HepG2 (cell line): ENCODE measurements around the gene IQCM. TPM values are rescaled to one million over a fixed set of nuclear protein-coding genes. Genes with fewer than 3 reads are reported as not detected.

ENCODE experiments used
- ATAC-seq: fragments of 200-7000 bp; cut with Tn5 transposase; 3 replicates; pipeline ENCODE4 v1.9.1; 2020; ENCODE audit warnings: mild to moderate bottlenecking, moderate library complexity
- BruUV-seq: library from RNA; stranded (reverse); fragments of 400-500 nt; replicated peaks from 2 replicates; lab custom pipeline; 2021; lab: Mats Ljungman, UMichigan
- CTCF ChIA-PET: fragments of 300-600 bp; formaldehyde crosslinking; extraction: SDS; loops from one replicate; lab custom pipeline; 2021; ENCODE audit warnings: low total read pairs, inconsistent platforms, low intra/inter-chr PET ratio; lab: Yijun Ruan, JAX
- POLR2A ChIA-PET: fragments of 350-600 bp; sonication (Branson Sonifier 250); formaldehyde crosslinking; loops from one replicate; lab custom pipeline; 2020; ENCODE audit warnings: antibody characterized with exemption, inconsistent platforms; lab: Yijun Ruan, JAX
- DNase-seq: peaks from one replicate; pipeline ENCODE4 v3.0.0-alpha.2; 2015; ENCODE audit warnings: low spot score
- FAIRE-seq: peaks from 3 replicates; lab custom pipeline; 2011; peaks lifted over from hg19 to GRCh38; lab: Jason Lieb, UNC
- H2AFZ ChIP-seq: one replicate; pipeline ENCODE4 v1.6.1; 2011; ENCODE audit warnings: low read length, inconsistent platforms
- H3K27ac ChIP-seq: fragments of 300-600 bp; 3 replicates; pipeline ENCODE4 v1.8.0; 2011; ENCODE audit warnings: mixed run types, mild to moderate bottlenecking, mixed read lengths, low read length, inconsistent platforms; ENCODE audit not compliant: insufficient read depth; ENCODE audit errors: extremely low read length
- H3K27me3 ChIP-seq, 2 experiments: fragments of 200-600 bp in 1 of 2; 2 replicates in 1 of 2; 3 replicates in 1 of 2; pipeline versions ENCODE4 v1.6.0 to v1.8.0; 2011; ENCODE audit warnings: low read length in 2 of 2, mild to moderate bottlenecking in 2 of 2, moderate library complexity in 2 of 2, inconsistent platforms in 1 of 2; ENCODE audit not compliant: insufficient read depth in 2 of 2, control insufficient read depth in 1 of 2
- H3K36me3 ChIP-seq, 2 experiments: fragments of 200-600 bp in 1 of 2; replicated peaks in 1 of 2; 2 replicates in 1 of 2; 3 replicates in 1 of 2; pipeline versions ENCODE4 v1.5.1 to v1.8.0; 2011; ENCODE audit warnings: low read length in 2 of 2, inconsistent platforms in 1 of 2; ENCODE audit not compliant: insufficient read depth in 2 of 2, control insufficient read depth in 1 of 2
- H3K4me1 ChIP-seq: 2 replicates; pipeline ENCODE4 v1.5.1; 2012; ENCODE audit warnings: low read length, inconsistent platforms; ENCODE audit not compliant: insufficient read depth
- H3K4me2 ChIP-seq: 2 replicates; pipeline ENCODE4 v1.6.0; 2011; ENCODE audit warnings: low read depth, low read length, inconsistent platforms
- H3K4me3 ChIP-seq, 3 experiments: fragments of 200-600 bp in 1 of 3; sonication (generic), shearing (Covaris generic) in 1 of 3; replicated peaks in 1 of 3; 2 replicates each; pipeline ENCODE4 v1.5.1; 2011 to 2016; ENCODE audit warnings: low read length in 3 of 3, inconsistent platforms in 2 of 3, low read depth in 2 of 3, mild to moderate bottlenecking in 2 of 3, control low read depth in 1 of 3, mixed read lengths in 1 of 3; ENCODE audit not compliant: insufficient read depth in 1 of 3
- H3K79me2 ChIP-seq: one replicate; pipeline ENCODE4 v1.6.1; 2011; ENCODE audit warnings: low read length, inconsistent platforms; ENCODE audit not compliant: insufficient read depth
- H3K9ac ChIP-seq: 2 replicates; pipeline ENCODE4 v1.6.0; 2011; ENCODE audit warnings: mild to moderate bottlenecking, low read depth, low read length, inconsistent platforms; ENCODE audit not compliant: insufficient read depth
- H3K9me3 ChIP-seq: 2 replicates; pipeline ENCODE4 v1.5.1; 2012; ENCODE audit warnings: mild to moderate bottlenecking, low read length
- H4K20me1 ChIP-seq: 2 replicates; pipeline ENCODE4 v1.6.0; 2011; ENCODE audit warnings: inconsistent platforms, mild to moderate bottlenecking, low read length, moderate library complexity; ENCODE audit not compliant: insufficient read depth
- ADNP ChIP-seq: sonication (generic); formaldehyde crosslinking; IDR thresholded peaks from 2 replicates; pipeline ENCODE4 v1.4.0; 2020; ENCODE audit warnings: missing genetic modification reagents
- BRCA1 ChIP-seq: sonication (generic); formaldehyde crosslinking; IDR thresholded peaks from 2 replicates; pipeline ENCODE4 v1.4.0; 2020; ENCODE audit warnings: missing genetic modification reagents
- CAMTA2 ChIP-seq: sonication (generic); formaldehyde crosslinking; IDR thresholded peaks from 2 replicates; pipeline ENCODE4 v1.4.0; 2020; ENCODE audit warnings: mild to moderate bottlenecking, missing genetic modification reagents, borderline replicate concordance
- CENPX ChIP-seq: sonication (generic); formaldehyde crosslinking; IDR thresholded peaks from 2 replicates; pipeline ENCODE4 v1.9.0; 2021; ENCODE audit warnings: mild to moderate bottlenecking, missing genetic modification reagents, moderate library complexity
- JUN ChIP-seq: sonication (generic); formaldehyde crosslinking; IDR thresholded peaks from 2 replicates; pipeline ENCODE4 v1.4.0; 2020; ENCODE audit warnings: mild to moderate bottlenecking, missing genetic modification reagents
- MAZ ChIP-seq, 2 experiments: sonication (generic) in 1 of 2; formaldehyde crosslinking in 1 of 2; IDR thresholded peaks; 2 replicates each; pipeline versions ENCODE4 v1.5.0 to v1.6.1; 2012 to 2020; ENCODE audit warnings: low read depth in 2 of 2, mild to moderate bottlenecking in 2 of 2, borderline replicate concordance in 1 of 2, improper control_type of control experiment in 1 of 2, low read length in 1 of 2, missing genetic modification reagents in 1 of 2, moderate library complexity in 1 of 2
- RFX1 ChIP-seq: fragments of 450-650 bp; IDR thresholded peaks from 2 replicates; pipeline ENCODE4 v1.6.1; 2017
- ZNF33A ChIP-seq: sonication (generic); formaldehyde crosslinking; IDR thresholded peaks from 2 replicates; pipeline ENCODE4 v1.5.1; 2020; ENCODE audit warnings: missing genetic modification reagents, mild to moderate bottlenecking, moderate library complexity, borderline replicate concordance
- ZNF737 ChIP-seq: sonication (generic); formaldehyde crosslinking; IDR thresholded peaks from 2 replicates; pipeline ENCODE4 v1.5.0; 2020; ENCODE audit warnings: missing genetic modification reagents, mild to moderate bottlenecking, borderline replicate concordance
- ZNF773 ChIP-seq: sonication (generic); formaldehyde crosslinking; IDR thresholded peaks from 2 replicates; pipeline ENCODE4 v1.4.0; 2020; ENCODE audit warnings: missing genetic modification reagents, borderline replicate concordance
- WGBS: methylation state at CpG from one replicate; pipeline ENCODE4 v1.1.6; 2017; ENCODE audit warnings: low lambda C conversion rate; 5-methylcytosine and 5-hydroxymethylcytosine counted together
- in situ Hi-C: cut with HindIII; loops from 2 replicates; pipeline ENCODE4 v1.10.0; 2017; ENCODE audit warnings: low pct_unique_long_range_greater_than_20kb; ENCODE audit not compliant: extremely low pct_ligation_motif_present
- intact Hi-C: fragments of 100-400 bp; cut with micrococcal nuclease; formaldehyde crosslinking; loops from one replicate; pipeline ENCODE4 v1.10.0; 2022; ENCODE audit not compliant: unreplicated experiment
- polyA plus RNA-seq, 8 experiments: library from polyadenylated mRNA; depleted of rRNA in 3 of 8; stranded (reverse) in 7 of 8; unstranded in 1 of 8; fragments of >200 nt; fragmentation: Illumina TruSeq in 4 of 8; extraction: Trizol in 4 of 8; gene quantifications; 2 replicates each; pipeline versions ENCODE4 v1.2.1 to v1.2.3, GENCODE V29; 2011 to 2016; ENCODE audit warnings: low read depth in 4 of 8, missing spikeins in 1 of 8, mixed read lengths in 1 of 8; ENCODE audit not compliant: insufficient read depth in 1 of 8
- total RNA-seq, 5 experiments: library from RNA; depleted of rRNA; stranded (reverse); fragments of >200 nt; fragmentation: Illumina TruSeq; extraction: Trizol; gene quantifications; 2 replicates each; pipeline ENCODE4 v1.2.3, GENCODE V29; 2016; ENCODE audit warnings: low read depth in 1 of 5
- TF ChIP-seq, protein P1 (sequence below): IDR thresholded peaks from 2 replicates; pipeline ENCODE4 v1.6.1; 2016
- TF ChIP-seq, protein P2 (sequence below): sonication (generic); formaldehyde crosslinking; conservative IDR thresholded peaks from 2 replicates; pipeline ENCODE4 v1.4.0; 2020; ENCODE audit warnings: missing genetic modification reagents
- TF ChIP-seq, protein P3 (sequence below): sonication (generic); formaldehyde crosslinking; IDR thresholded peaks from 2 replicates; pipeline ENCODE4 v1.4.0; 2020; ENCODE audit warnings: missing genetic modification reagents
- TF ChIP-seq, protein P4 (sequence below): conservative IDR thresholded peaks from 2 replicates; pipeline ENCODE4 v1.6.1; 2018; ENCODE audit warnings: missing genetic modification reagents

Gene IQCM
- total and polyA plus RNA-seq, 2 of the 13 experiments (the other 11 are each of a cell fraction or from before 2014, with no cell fraction given) = not detected

DNA sequence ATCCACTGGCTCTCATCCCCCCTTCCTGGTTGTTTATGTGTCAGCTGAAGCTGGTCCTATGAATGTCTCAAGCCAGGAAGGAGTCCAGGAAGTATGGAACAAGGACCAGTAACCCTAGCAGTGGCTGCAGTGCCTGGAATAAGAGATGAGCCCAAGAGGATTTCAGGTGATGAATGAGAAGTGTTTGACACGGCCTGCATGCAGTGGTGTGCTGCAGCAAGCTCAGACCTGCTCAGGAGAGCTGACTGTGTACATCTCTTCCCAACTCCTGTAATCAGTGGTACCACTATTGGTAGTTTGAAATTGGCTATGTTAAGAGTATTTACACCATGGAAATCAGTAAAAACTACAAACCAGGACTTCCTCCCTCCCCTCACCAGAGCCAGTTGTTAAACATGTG lies 88.0 kb downstream of the IQCM start (continued):
- TF ChIP-seq, protein P1, sequence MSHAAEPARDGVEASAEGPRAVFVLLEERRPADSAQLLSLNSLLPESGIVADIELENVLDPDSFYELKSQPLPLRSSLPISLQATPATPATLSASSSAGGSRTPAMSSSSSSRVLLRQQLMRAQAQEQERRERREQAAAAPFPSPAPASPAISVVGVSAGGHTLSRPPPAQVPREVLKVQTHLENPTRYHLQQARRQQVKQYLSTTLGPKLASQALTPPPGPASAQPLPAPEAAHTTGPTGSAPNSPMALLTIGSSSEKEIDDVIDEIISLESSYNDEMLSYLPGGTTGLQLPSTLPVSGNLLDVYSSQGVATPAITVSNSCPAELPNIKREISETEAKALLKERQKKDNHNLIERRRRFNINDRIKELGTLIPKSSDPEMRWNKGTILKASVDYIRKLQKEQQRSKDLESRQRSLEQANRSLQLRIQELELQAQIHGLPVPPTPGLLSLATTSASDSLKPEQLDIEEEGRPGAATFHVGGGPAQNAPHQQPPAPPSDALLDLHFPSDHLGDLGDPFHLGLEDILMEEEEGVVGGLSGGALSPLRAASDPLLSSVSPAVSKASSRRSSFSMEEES (CRISPR knock-in tag) = no peak
- TF ChIP-seq CAMTA2 = no peak
- TF ChIP-seq ZNF33A (CRISPR knock-in tag) = no peak
- no peak for TF ChIP-seq ZNF737 (CRISPR knock-in tag)
- no peak for TF ChIP-seq JUN (CRISPR knock-in tag)
- TF ChIP-seq, protein P2, sequence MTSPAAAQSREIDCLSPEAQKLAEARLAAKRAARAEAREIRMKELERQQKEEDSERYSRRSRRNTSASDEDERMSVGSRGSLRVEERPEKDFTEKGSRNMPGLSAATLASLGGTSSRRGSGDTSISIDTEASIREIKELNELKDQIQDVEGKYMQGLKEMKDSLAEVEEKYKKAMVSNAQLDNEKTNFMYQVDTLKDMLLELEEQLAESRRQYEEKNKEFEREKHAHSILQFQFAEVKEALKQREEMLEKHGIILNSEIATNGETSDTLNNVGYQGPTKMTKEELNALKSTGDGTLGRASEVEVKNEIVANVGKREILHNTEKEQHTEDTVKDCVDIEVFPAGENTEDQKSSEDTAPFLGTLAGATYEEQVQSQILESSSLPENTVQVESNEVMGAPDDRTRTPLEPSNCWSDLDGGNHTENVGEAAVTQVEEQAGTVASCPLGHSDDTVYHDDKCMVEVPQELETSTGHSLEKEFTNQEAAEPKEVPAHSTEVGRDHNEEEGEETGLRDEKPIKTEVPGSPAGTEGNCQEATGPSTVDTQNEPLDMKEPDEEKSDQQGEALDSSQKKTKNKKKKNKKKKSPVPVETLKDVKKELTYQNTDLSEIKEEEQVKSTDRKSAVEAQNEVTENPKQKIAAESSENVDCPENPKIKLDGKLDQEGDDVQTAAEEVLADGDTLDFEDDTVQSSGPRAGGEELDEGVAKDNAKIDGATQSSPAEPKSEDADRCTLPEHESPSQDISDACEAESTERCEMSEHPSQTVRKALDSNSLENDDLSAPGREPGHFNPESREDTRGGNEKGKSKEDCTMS (CRISPR knock-in tag) = no peak
- TF ChIP-seq, protein P3, sequence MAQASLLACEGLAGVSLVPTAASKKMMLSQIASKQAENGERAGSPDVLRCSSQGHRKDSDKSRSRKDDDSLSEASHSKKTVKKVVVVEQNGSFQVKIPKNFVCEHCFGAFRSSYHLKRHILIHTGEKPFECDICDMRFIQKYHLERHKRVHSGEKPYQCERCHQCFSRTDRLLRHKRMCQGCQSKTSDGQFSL (CRISPR knock-in tag) = no peak
- TF ChIP-seq, all 625 proteins: peak for 0

DNA sequence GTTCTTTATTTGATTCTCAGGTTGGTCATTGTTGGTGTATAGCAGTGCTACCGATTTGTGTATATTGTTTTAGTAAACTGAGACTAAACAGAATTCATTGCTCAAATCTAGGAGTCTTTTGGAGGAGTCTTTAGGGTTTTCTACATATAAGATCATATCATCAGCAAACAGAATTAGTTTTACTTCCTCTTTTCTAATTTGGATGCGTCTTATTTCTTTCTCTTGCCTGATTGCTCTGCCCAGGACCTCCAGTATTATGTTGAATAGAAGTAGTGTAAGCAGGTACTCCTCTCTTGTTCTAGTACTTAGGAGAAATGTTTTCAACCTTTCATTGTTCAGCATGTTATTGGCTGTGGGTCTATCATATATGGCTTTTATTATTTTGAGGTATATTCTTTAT lies 92.6 kb downstream of the IQCM start:
- FAIRE-seq = no peak
- H2AFZ ChIP-seq = no peak overlapping the region
- no peak overlapping the region for H3K27ac ChIP-seq
- CTCF ChIA-PET = no interaction called here
- intact Hi-C loops = no loop called here
- no peak for TF ChIP-seq RFX1
- TF ChIP-seq, protein P4, sequence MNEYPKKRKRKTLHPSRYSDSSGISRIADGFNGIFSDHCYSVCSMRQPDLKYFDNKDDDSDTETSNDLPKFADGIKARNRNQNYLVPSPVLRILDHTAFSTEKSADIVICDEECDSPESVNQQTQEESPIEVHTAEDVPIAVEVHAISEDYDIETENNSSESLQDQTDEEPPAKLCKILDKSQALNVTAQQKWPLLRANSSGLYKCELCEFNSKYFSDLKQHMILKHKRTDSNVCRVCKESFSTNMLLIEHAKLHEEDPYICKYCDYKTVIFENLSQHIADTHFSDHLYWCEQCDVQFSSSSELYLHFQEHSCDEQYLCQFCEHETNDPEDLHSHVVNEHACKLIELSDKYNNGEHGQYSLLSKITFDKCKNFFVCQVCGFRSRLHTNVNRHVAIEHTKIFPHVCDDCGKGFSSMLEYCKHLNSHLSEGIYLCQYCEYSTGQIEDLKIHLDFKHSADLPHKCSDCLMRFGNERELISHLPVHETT (CRISPR knock-in tag) = no peak
- no peak for TF ChIP-seq BRCA1 (CRISPR knock-in tag)
- no peak for TF ChIP-seq MAZ (IDR thresholded peaks at IDR 0.05; ENCODE audit: borderline replicate concordance, low read depth, low read length)
- no peak for TF ChIP-seq MAZ (CRISPR knock-in tag; IDR thresholded peaks at IDR 0.05; ENCODE audit: low read depth)
- no peak for TF ChIP-seq ADNP
- no peak for TF ChIP-seq ZNF773 (CRISPR knock-in tag)
- no peak for TF ChIP-seq CENPX
- TF ChIP-seq, all 625 proteins: peak for 0
- no peaks in the 10 kb centered on the region for H3K4me1 ChIP-seq
- H3K9ac ChIP-seq = no peak overlapping the region
- H3K79me2 ChIP-seq = no peaks in the 10 kb centered on the region
- DNase-seq = no peak
- H3K4me3 ChIP-seq = no peak overlapping the region
- no peak overlapping the region for H3K4me2 ChIP-seq
- POLR2A ChIA-PET = no interaction called here
- no peaks in the 10 kb centered on the region for H3K9me3 ChIP-seq
- H3K36me3 ChIP-seq = no peaks in the 10 kb centered on the region
- ATAC-seq = no peak
- 0% methylated on average over 2 of the region's 2 CpGs for WGBS
- H4K20me1 ChIP-seq = no peaks in the 10 kb centered on the region
- H3K27me3 ChIP-seq = no peaks in the 10 kb centered on the region
- no TSS peak for BruUV-seq
- in situ Hi-C loops = no loop called here
